Stimulated activated naive CD8-positive, alpha-beta T cell treated with anti-CD3 and anti-CD28 coated beads, Interleukin-15, Interleukin-2, amounts not matched to agents 100 U/mL and 50 U/mL, for 24 hours (primary cell): ENCODE measurements around the gene ZMYM2.

ENCODE experiments used
- ATAC-seq: fragments of 150-1000 bp; cut with Tn5 transposase; one replicate; pipeline ENCODE4 v1.10.0; 2021
- DNase-seq: peaks from one replicate; pipeline ENCODE4 v3.0.0; 2021

The ZMYM2 gene

DNA sequence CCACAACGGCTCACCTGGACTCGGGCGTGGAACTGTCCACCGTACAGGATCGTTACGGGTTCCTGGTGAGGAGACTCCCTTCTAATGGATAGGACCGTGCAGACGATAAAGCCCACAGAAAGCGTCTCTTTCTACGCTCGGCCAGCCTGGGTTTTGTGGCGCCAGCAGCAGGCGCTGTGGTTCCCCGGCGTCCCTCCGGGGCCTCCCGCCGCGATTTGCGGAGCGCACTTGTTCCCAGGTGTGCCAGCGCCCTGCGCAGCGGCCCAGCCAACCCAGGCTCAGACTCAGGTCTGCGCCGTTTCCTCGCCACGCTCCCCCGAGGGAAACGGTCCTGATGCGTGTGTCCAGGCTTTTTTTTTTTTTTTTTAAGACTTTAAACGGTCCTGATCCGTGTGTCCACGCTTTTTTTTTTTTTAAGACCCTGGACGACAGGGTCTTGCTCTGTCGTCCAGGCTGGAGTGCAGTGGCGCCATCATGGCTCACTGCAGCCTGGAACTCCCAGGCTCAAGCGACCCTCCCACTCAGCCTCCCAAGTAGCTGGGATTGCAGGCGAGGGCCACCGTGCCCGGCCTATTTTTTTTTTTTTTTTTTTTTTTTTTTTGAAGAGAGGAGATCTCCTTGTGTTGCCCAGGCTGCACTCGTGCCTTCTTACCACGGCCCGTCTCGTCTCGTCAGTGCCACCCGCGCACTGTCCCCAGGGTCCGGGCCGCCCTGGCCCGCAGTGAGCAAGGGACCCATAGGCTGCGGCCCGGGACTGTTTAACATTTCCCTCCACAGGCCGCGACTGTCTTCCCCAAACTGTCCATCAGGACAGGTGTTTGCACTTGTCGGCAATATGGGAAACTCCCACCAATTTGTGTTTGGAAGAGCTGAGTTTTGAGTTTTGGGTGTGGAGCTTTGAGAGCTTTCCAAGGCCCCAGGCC is 178.5 kb downstream of the ZMYM2 start:
- DNase-seq (peak; percentile 62), ATAC-seq (peak; percentile 63)

DNA sequence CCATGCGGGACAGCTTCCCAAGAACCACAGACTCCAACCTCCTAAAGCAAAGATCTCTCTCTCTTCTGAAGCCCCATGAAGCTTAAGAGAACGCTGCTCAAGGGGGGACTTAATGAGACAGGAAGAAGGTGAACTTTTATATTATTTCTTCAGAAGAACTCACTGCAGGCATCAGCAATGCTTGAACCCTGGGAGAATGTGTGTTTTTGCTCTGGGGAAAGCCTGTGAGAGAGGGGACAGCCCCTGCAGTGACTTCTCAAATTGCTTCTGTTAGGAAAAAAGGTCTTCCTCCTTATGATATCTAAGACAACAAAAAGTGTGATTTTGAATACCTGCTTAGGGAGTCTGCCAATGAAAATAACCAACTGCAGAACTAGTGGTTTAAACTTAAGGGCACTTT is 179.3 kb downstream of the ZMYM2 start:
- ATAC-seq (no peak), DNase-seq (no peak)

- ATAC-seq, result no peak
Measured at GRCh38 chr13:20140487-20140886, 182.0 kb downstream of the ZMYM2 start.

More at GRCh38 chr13:20140487-20140886, 182.0 kb downstream of the ZMYM2 start:
- no peak for DNase-seq
